ENCODE measurements around the gene DIAPH3.

Gene DIAPH3

GRCh38 chr13:60155978-60156377 lies 7.8 kb downstream of the DIAPH3 start:
- no peak for DNase-seq (ENCODE audit: low spot score)

GRCh38 chr13:60152904-60153303 lies 10.8 kb downstream of the DIAPH3 start:
- no peak for DNase-seq (ENCODE audit: low spot score)

GRCh38 chr13:60152114-60152513 lies 11.6 kb downstream of the DIAPH3 start:
- no peak for DNase-seq (ENCODE audit: low spot score)

GRCh38 chr13:60150538-60150937 lies 13.2 kb downstream of the DIAPH3 start:
- DNase-seq (ENCODE audit: low spot score) = no peak

- no peak for DNase-seq (ENCODE audit: low spot score)
Observed at GRCh38 chr13:60148918-60149317, 14.8 kb downstream of the DIAPH3 start.

GRCh38 chr13:60147361-60147760 lies 16.4 kb downstream of the DIAPH3 start:
- no peak for DNase-seq (ENCODE audit: low spot score)

- no peak for DNase-seq (ENCODE audit: low spot score)
Observed at GRCh38 chr13:60146471-60146870, 17.3 kb downstream of the DIAPH3 start.

- no peak for DNase-seq (ENCODE audit: low spot score)
Observed at GRCh38 chr13:60143775-60144174, 20.0 kb downstream of the DIAPH3 start.

GRCh38 chr13:60139272-60139671 lies 24.5 kb downstream of the DIAPH3 start:
- no peak for DNase-seq (ENCODE audit: low spot score)

DNA sequence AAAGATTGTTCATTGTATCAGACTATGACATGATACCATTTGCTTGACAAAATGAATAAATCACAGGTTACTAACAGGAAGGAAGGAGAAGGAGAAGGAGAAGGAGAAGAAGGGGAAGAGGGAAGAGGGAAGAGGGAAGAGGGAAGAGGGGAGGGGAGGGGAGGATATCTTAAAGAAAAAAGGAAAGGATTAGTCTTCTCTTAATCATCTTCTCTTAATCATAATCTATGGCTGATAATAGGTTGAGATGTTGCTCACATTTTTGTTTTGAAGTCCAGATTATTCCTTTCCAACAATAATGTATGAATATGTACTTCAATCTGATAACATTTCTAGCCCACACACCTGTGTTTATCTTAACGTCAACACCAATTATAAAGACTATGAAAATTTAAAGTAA lies 25.1 kb downstream of the DIAPH3 start:
- no peak for DNase-seq (ENCODE audit: low spot score)

- DNase-seq (ENCODE audit: low spot score) = no peak
Observed at GRCh38 chr13:60137911-60138560, 25.7 kb downstream of the DIAPH3 start.

DNA sequence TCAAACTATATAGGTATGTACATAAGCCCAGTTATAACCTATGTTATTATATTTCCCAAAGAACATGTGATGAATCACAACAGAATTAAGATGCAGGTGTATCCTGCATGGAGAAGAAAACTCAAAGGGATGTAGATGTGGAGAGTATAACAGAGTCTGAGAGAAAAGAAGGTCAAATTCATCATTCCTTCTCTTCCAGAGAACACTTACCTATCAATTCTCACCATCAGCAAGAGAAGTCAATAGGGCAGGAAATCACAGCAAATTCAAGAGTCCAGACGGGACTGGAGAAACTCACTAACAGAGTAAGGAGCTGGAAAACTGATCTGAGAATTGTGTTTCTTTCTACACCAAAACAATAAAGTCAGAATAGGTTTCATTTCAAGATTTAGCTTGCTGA lies 28.4 kb downstream of the DIAPH3 start:
- no peak for DNase-seq (ENCODE audit: low spot score)

- no peak for DNase-seq (ENCODE audit: low spot score)
Observed at GRCh38 chr13:60134376-60134775, 29.4 kb downstream of the DIAPH3 start.

GRCh38 chr13:60121337-60121687 lies 42.4 kb downstream of the DIAPH3 start:
- DNase-seq (ENCODE audit: low spot score) = no peak

GRCh38 chr13:60120617-60121336 lies 43.0 kb downstream of the DIAPH3 start:
- DNase-seq (ENCODE audit: low spot score) = no peak

DNA sequence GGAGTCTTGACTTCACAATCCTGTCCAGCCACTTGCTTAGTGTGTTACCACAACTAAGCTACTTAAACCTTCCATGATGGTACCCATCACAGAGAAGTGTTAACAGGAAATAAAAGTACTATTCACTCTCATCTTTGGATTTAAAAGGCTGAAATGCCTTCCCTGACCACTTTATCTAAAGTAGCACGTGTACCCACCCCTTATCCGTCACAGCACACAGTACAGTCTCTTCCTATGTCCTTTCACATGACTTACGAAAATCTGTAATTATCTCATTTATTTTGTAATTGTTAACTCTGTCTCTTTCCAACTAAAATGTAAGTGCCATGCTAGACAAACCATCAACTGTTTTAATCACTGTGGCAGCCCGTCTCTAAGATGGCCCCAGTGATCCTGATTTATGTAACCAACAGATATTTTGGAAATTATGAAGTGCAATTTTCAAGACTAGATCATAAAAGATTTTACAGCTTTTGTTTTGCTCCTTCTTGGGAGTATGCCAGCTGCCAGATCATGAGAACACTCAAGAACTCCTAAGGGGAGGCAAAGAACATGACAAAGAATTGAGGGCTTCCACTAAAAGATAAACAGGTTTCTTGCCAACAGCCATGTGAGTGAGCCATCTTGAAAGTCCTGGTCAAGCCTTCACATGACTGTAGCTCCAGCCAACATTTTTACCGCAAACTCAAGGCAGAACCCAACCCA lies 44.9 kb downstream of the DIAPH3 start:
- no peak for DNase-seq (ENCODE audit: low spot score)

DNA sequence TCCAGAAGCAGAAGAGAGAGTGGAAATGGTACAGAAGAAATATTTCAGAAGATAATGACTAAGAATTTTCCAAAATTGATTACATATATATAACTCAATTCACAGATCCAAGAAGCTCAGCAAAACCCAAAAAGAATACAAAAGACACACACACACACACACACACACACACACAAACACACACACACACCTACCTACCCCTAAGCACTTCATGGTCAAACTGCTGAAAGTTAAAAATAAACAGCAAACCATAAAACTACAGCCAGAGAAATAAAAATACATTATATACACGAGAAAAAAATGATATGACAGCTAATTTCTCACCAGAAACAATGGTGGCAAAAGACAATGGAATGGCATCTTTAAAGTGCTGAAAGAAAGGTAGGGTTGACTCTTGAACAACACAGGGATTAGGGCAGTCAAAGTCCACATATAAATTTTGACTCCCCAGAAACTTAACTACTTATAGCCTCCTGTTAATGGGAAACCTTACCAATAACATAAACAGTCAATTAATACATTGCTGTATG lies 49.2 kb downstream of the DIAPH3 start:
- no peak for DNase-seq (ENCODE audit: low spot score)

- no peak for DNase-seq (ENCODE audit: low spot score)
Observed at GRCh38 chr13:60112771-60113170, 51.0 kb downstream of the DIAPH3 start.

GRCh38 chr13:60111691-60112090 lies 52.0 kb downstream of the DIAPH3 start:
- DNase-seq (ENCODE audit: low spot score) = no peak

- DNase-seq (ENCODE audit: low spot score) = no peak
Observed at GRCh38 chr13:60109285-60109684, 54.4 kb downstream of the DIAPH3 start.

DNA sequence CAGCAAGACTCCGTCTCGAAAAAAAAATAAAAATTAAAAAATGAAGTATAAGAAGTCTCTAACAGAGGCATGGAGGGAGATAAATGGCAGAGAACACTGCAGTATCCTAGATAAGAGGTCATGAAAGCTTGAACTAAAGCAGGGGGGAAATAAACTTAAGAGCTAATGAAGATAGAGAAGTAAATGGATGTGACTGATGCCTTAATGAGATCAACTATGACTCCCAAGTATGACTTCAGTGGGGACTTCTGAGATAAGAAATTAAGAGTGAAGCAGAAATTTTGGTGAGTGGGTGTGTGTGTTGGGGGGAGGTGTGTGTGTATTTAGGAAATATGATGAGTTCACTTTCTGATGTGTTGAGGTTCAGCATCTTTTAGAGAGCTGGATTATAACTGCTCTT lies 55.1 kb downstream of the DIAPH3 start:
- no peak for DNase-seq (ENCODE audit: low spot score)

GRCh38 chr13:60099631-60100420 lies 63.9 kb downstream of the DIAPH3 start:
- no peak for DNase-seq (ENCODE audit: low spot score)

All from ecto neural progenitor cell (in vitro differentiated cells).